Loucy (cell line): ENCODE data around the gene RBM26.

Experiments used
- H2AFZ ChIP-seq: fragments of 200-600 bp; sonication (generic); 2 replicates; pipeline ENCODE4 v1.6.0; 2016; ENCODE audit warnings: antibody characterized with exemption, mild to moderate bottlenecking, low read length, moderate library complexity
- H3F3A ChIP-seq: fragments of 200-600 bp; 2 replicates; pipeline ENCODE4 v1.6.0; 2016; ENCODE audit warnings: antibody characterized with exemption, low read depth, mild to moderate bottlenecking
- H3K27me3 ChIP-seq: fragments of 200-600 bp; sonication (generic); 2 replicates; pipeline ENCODE4 v1.6.1; 2014; ENCODE audit warnings: low read length, mild to moderate bottlenecking; ENCODE audit not compliant: insufficient read depth, poor library complexity, severe bottlenecking
- H3K36me3 ChIP-seq: fragments of 200-600 bp; sonication (generic); 2 replicates; pipeline ENCODE4 v1.6.1; 2016; ENCODE audit warnings: low read length; ENCODE audit not compliant: insufficient read depth
- H3K4me1 ChIP-seq: fragments of 200-600 bp; sonication (generic); 2 replicates; pipeline ENCODE4 v1.5.1; 2014; ENCODE audit warnings: low read length, mild to moderate bottlenecking; ENCODE audit not compliant: insufficient read depth, poor library complexity, severe bottlenecking
- H3K4me2 ChIP-seq: fragments of 200-600 bp; sonication (generic); 2 replicates; pipeline ENCODE4 v1.6.0; 2014; ENCODE audit warnings: antibody characterized with exemption, low read length, low read depth, mild to moderate bottlenecking; ENCODE audit not compliant: poor library complexity, severe bottlenecking
- H3K4me3 ChIP-seq: fragments of 200-600 bp; sonication (generic); 2 replicates; pipeline ENCODE4 v1.5.1; 2014; ENCODE audit warnings: low read length, mild to moderate bottlenecking, mixed read lengths; ENCODE audit not compliant: poor library complexity, severe bottlenecking
- H3K79me2 ChIP-seq: fragments of 200-600 bp; sonication (generic); 2 replicates; pipeline ENCODE4 v1.6.1; 2014; ENCODE audit warnings: low read length; ENCODE audit not compliant: insufficient read depth
- H3K9ac ChIP-seq: fragments of 200-600 bp; sonication (generic); 2 replicates; pipeline ENCODE4 v1.6.0; 2014; ENCODE audit warnings: mild to moderate bottlenecking, low read depth, low read length, moderate library complexity; ENCODE audit not compliant: poor library complexity, severe bottlenecking
- H3K9me2 ChIP-seq: fragments of 200-600 bp; sonication (generic); replicated peaks from 2 replicates; pipeline ENCODE4 v1.6.1; 2016; ENCODE audit warnings: low read depth, low read length, mixed read lengths
- H3K9me3 ChIP-seq: fragments of 200-600 bp; sonication (generic); 2 replicates; pipeline ENCODE4 v1.6.1; 2014; ENCODE audit warnings: mild to moderate bottlenecking, antibody characterized with exemption, low read length, low read depth; ENCODE audit not compliant: insufficient read depth
- H4K20me1 ChIP-seq: fragments of 200-600 bp; sonication (generic); 2 replicates; pipeline ENCODE4 v1.6.0; 2014; ENCODE audit warnings: antibody characterized with exemption, low read length, mild to moderate bottlenecking; ENCODE audit not compliant: insufficient read depth, poor library complexity, severe bottlenecking
- CTCF ChIP-seq: fragments of 200-600 bp; sonication (generic); conservative IDR thresholded peaks from 2 replicates; pipeline ENCODE4 v1.5.1; 2014; ENCODE audit warnings: mild to moderate bottlenecking, antibody characterized with exemption, low read length
- EZH2phosphoT487 ChIP-seq: fragments of 200-600 bp; IDR thresholded peaks from 2 replicates; pipeline ENCODE4 v1.6.1; 2018; ENCODE audit warnings: antibody characterized with exemption, mild to moderate bottlenecking, moderate library complexity, borderline replicate concordance

RBM26 gene

GRCh38 chr13:79273045-79273444, 133.0 kb downstream of the RBM26 start:
- Histone ChIP-seq H3F3A (no peaks in the 10 kb centered on the region), H2AFZ (no peak overlapping the region), H3K79me2 (no peaks in the 10 kb centered on the region), H3K4me3 (no peak overlapping the region), H3K9me3 (no peaks in the 10 kb centered on the region), H3K4me1 (no peaks in the 10 kb centered on the region), H3K9me2 (no peaks in the 10 kb centered on the region), H3K27me3 (no peaks in the 10 kb centered on the region), H4K20me1 (no peaks in the 10 kb centered on the region), H3K4me2 (no peak overlapping the region), H3K36me3 (no peaks in the 10 kb centered on the region), H3K9ac (no peak overlapping the region)
- TF ChIP-seq CTCF: no peak
- TF ChIP-seq EZH2phosphoT487: no peak

GRCh38 chr13:79271616-79272015, 134.4 kb downstream of the RBM26 start:
- H3K79me2 ChIP-seq: no peaks in the 10 kb centered on the region
- no peaks in the 10 kb centered on the region for H3K27me3 ChIP-seq
- H3F3A ChIP-seq: no peaks in the 10 kb centered on the region
- TF ChIP-seq CTCF: no peak
- no peak for TF ChIP-seq EZH2phosphoT487
- no peaks in the 10 kb centered on the region for H4K20me1 ChIP-seq
- H3K36me3 ChIP-seq: no peaks in the 10 kb centered on the region
- no peak overlapping the region for H3K4me2 ChIP-seq
- H3K9ac ChIP-seq: no peak overlapping the region
- H3K9me2 ChIP-seq: no peaks in the 10 kb centered on the region
- H2AFZ ChIP-seq: no peak overlapping the region
- no peak overlapping the region for H3K4me3 ChIP-seq
- H3K4me1 ChIP-seq: no peaks in the 10 kb centered on the region
- H3K9me3 ChIP-seq: no peaks in the 10 kb centered on the region

- no peaks in the 10 kb centered on the region for H3K36me3 ChIP-seq
- H3K9me3 ChIP-seq: no peaks in the 10 kb centered on the region
- H3K4me2 ChIP-seq: no peak overlapping the region
- H3K9ac ChIP-seq: no peak overlapping the region
- no peak overlapping the region for H2AFZ ChIP-seq
- no peak overlapping the region for H3K4me3 ChIP-seq
- H4K20me1 ChIP-seq: no peaks in the 10 kb centered on the region
- no peaks in the 10 kb centered on the region for H3K9me2 ChIP-seq
- H3K4me1 ChIP-seq: no peaks in the 10 kb centered on the region
- no peaks in the 10 kb centered on the region for H3K27me3 ChIP-seq
- H3F3A ChIP-seq: no peaks in the 10 kb centered on the region
- H3K79me2 ChIP-seq: no peaks in the 10 kb centered on the region
- TF ChIP-seq EZH2phosphoT487 (no peak), CTCF (no peak)
Observed at GRCh38 chr13:79270859-79271258, 135.2 kb downstream of the RBM26 start.
